H9 (cell line): ENCODE data around the gene ANKFY1. TPM values are rescaled to one million over a fixed set of nuclear protein-coding genes. Genes with fewer than 3 reads are reported as not detected.

Source experiments
- DNase-seq: peaks from one replicate; pipeline ENCODE4 v3.0.0-alpha.2; 2017
- H2AFZ ChIP-seq: one replicate; pipeline ENCODE4 v1.6.1; 2013; ENCODE audit warnings: mild to moderate bottlenecking, low read length, control low read depth, moderate library complexity
- H2AK5ac ChIP-seq: 2 replicates; pipeline ENCODE4 v1.6.1; 2013; ENCODE audit warnings: low read length, control low read depth, mixed read lengths; ENCODE audit not compliant: insufficient read length
- H2BK120ac ChIP-seq: one replicate; pipeline ENCODE4 v1.6.1; 2013; ENCODE audit warnings: low read depth, mild to moderate bottlenecking, low read length, control low read depth, inconsistent platforms; ENCODE audit not compliant: poor library complexity, severe bottlenecking
- H2BK12ac ChIP-seq: 2 replicates; pipeline ENCODE4 v1.6.1; 2013; ENCODE audit warnings: low read length, control low read depth, mixed read lengths, low read depth; ENCODE audit not compliant: insufficient read length
- H2BK15ac ChIP-seq: 2 replicates; pipeline ENCODE4 v1.6.1; 2013; ENCODE audit warnings: low read depth, low read length, control low read depth
- H2BK20ac ChIP-seq: one replicate; pipeline ENCODE4 v1.6.1; 2013; ENCODE audit warnings: low read depth, mild to moderate bottlenecking, low read length, control low read depth, inconsistent platforms; ENCODE audit not compliant: poor library complexity, severe bottlenecking
- H2BK5ac ChIP-seq: 2 replicates; pipeline ENCODE4 v1.6.1; 2013; ENCODE audit warnings: low read length, control low read depth, mixed read lengths; ENCODE audit not compliant: insufficient read length
- H3K14ac ChIP-seq: 2 replicates; pipeline ENCODE4 v1.6.1; 2013; ENCODE audit warnings: low read length, control low read depth; ENCODE audit not compliant: insufficient read depth
- H3K18ac ChIP-seq: 2 replicates; pipeline ENCODE4 v1.6.1; 2013; ENCODE audit warnings: low read depth, mild to moderate bottlenecking, mixed read lengths, low read length, control low read depth; ENCODE audit not compliant: insufficient read length
- H3K23ac ChIP-seq: 2 replicates; pipeline ENCODE4 v1.6.1; 2013; ENCODE audit warnings: low read length, control low read depth, mixed read lengths, low read depth; ENCODE audit not compliant: insufficient read length
- H3K23me2 ChIP-seq: 2 replicates; pipeline ENCODE4 v1.6.1; 2013; ENCODE audit warnings: low read depth, mild to moderate bottlenecking, mixed read lengths, low read length, control low read depth; ENCODE audit not compliant: insufficient read length, poor library complexity, severe bottlenecking
- H3K27ac ChIP-seq: 2 replicates; pipeline ENCODE4 v1.5.1; 2013; ENCODE audit warnings: low read length, control low read depth, mixed read lengths, low read depth; ENCODE audit not compliant: insufficient read length
- H3K27me3 ChIP-seq: 2 replicates; pipeline ENCODE4 v1.6.1; 2013; ENCODE audit warnings: low read length, control low read depth, inconsistent platforms; ENCODE audit not compliant: insufficient read depth
- H3K4ac ChIP-seq: 2 replicates; pipeline ENCODE4 v1.6.1; 2013; ENCODE audit warnings: low read depth, mild to moderate bottlenecking, control low read depth, inconsistent platforms, low read length, moderate library complexity
- H3K4me1 ChIP-seq: 2 replicates; pipeline ENCODE4 v1.6.1; 2013; ENCODE audit warnings: low read length, control low read depth, inconsistent platforms; ENCODE audit not compliant: insufficient read depth
- H3K4me2 ChIP-seq: 2 replicates; pipeline ENCODE4 v1.6.1; 2013; ENCODE audit warnings: low read length, control low read depth, mixed read lengths; ENCODE audit not compliant: insufficient read length, insufficient read depth
- H3K56ac ChIP-seq: 2 replicates; pipeline ENCODE4 v1.6.1; 2013; ENCODE audit warnings: low read depth, mild to moderate bottlenecking, mixed read lengths, low read length, control low read depth; ENCODE audit not compliant: insufficient read length
- H3K79me1 ChIP-seq: 2 replicates; pipeline ENCODE4 v1.6.1; 2013; ENCODE audit warnings: low read depth, mild to moderate bottlenecking, moderate library complexity, low read length, control low read depth, inconsistent platforms; ENCODE audit not compliant: insufficient read depth, poor library complexity, severe bottlenecking
- H3K79me2 ChIP-seq: 2 replicates; pipeline ENCODE4 v1.6.1; 2013; ENCODE audit warnings: low read length, control low read depth, inconsistent platforms; ENCODE audit not compliant: insufficient read depth
- H3K9ac ChIP-seq: 2 replicates; pipeline ENCODE4 v1.6.1; 2013; ENCODE audit warnings: low read length, control low read depth, mixed read lengths; ENCODE audit not compliant: insufficient read length; ENCODE audit errors: extremely low read depth
- H3K9me3 ChIP-seq: one replicate; pipeline ENCODE4 v1.6.1; 2013; ENCODE audit warnings: low read depth, low read length, inconsistent platforms; ENCODE audit not compliant: control insufficient read depth
- H3T11ph ChIP-seq: one replicate; pipeline ENCODE4 v1.6.1; 2013; ENCODE audit warnings: mild to moderate bottlenecking, low read length, control low read depth, inconsistent platforms
- H4K20me1 ChIP-seq: one replicate; pipeline ENCODE4 v1.6.1; 2013; ENCODE audit not compliant: control insufficient read depth, insufficient read length, insufficient read depth
- H4K5ac ChIP-seq: 2 replicates; pipeline ENCODE4 v1.6.1; 2013; ENCODE audit warnings: low read depth, mild to moderate bottlenecking, mixed read lengths, low read length, control low read depth; ENCODE audit not compliant: insufficient read length
- H4K8ac ChIP-seq: replicated peaks from 2 replicates; pipeline ENCODE4 v1.6.1; 2013; ENCODE audit warnings: low read length, control low read depth, mixed read lengths, low read depth; ENCODE audit not compliant: insufficient read length
- H4K91ac ChIP-seq: 2 replicates; pipeline ENCODE4 v1.6.1; 2013; ENCODE audit warnings: low read depth, mild to moderate bottlenecking, moderate library complexity, mixed read lengths, low read length, control low read depth; ENCODE audit not compliant: insufficient read length
- H3K27ac Mint-ChIP-seq, 3 experiments: 2 replicates in 2 of 3; 3 replicates in 1 of 3; pipeline ENCODE4 v1.8.0; 2020 to 2021; ENCODE audit warnings: mixed read lengths in 3 of 3, mild to moderate bottlenecking in 1 of 3, moderate library complexity in 1 of 3
- H3K27me3 Mint-ChIP-seq: 2 replicates; pipeline ENCODE4 v1.8.0; 2021; ENCODE audit warnings: low read depth, mild to moderate bottlenecking, moderate library complexity, mixed read lengths
- H3K36me3 Mint-ChIP-seq, 3 experiments: 2 replicates in 2 of 3; 3 replicates in 1 of 3; pipeline ENCODE4 v1.8.0; 2020 to 2021; ENCODE audit warnings: low read depth in 3 of 3, mixed read lengths in 3 of 3; ENCODE audit not compliant: insufficient read depth in 1 of 3
- H3K4me1 Mint-ChIP-seq, 2 experiments: 2 replicates each; pipeline ENCODE4 v1.8.0; 2020; ENCODE audit warnings: mixed read lengths in 2 of 2
- H3K4me3 Mint-ChIP-seq, 2 experiments: 2 replicates in 1 of 2; 3 replicates in 1 of 2; pipeline ENCODE4 v1.8.0; 2020 to 2021; ENCODE audit warnings: mild to moderate bottlenecking in 2 of 2, mixed read lengths in 2 of 2, moderate library complexity in 1 of 2
- H3K9me3 Mint-ChIP-seq, 2 experiments: 2 replicates in 1 of 2; 3 replicates in 1 of 2; pipeline ENCODE4 v1.8.0; 2020; ENCODE audit warnings: mild to moderate bottlenecking in 2 of 2, mixed read lengths in 2 of 2, moderate library complexity in 1 of 2
- WGBS: extraction: QIAGEN DNeasy Blood & Tissue Kit; methylation state at CpG from one replicate; pipeline ENCODE4 v1.1.7; 2013; ENCODE audit warnings: missing lambda C conversion rate, low lambda C conversion rate, mixed read lengths; ENCODE audit not compliant: insufficient read length; ENCODE audit errors: extremely low coverage; 5-methylcytosine and 5-hydroxymethylcytosine counted together
- total RNA-seq: library from RNA; stranded (reverse); gene quantifications from 2 replicates; pipeline ENCODE4 v1.2.1, GENCODE V29; 2021
- TF ChIP-seq, protein P1 (sequence below): fragments of 200-600 bp; sonication (generic); conservative IDR thresholded peaks from 3 replicates; pipeline ENCODE4 v1.8.0; 2021; ENCODE audit warnings: antibody characterized with exemption, mild to moderate bottlenecking

ANKFY1 gene
- total RNA-seq, 1 experiment from 2014 or later: 51.9 TPM

- no peaks in the 10 kb centered on the region for H3K9me3 ChIP-seq
- peaks cover 2% of the 10 kb centered on the region in 2 experiments for H3K4me1 Mint-ChIP-seq
- H3K4ac ChIP-seq: no peak overlapping the region
- H3K56ac ChIP-seq: no peak overlapping the region
- no peaks in the 10 kb centered on the region for H3K79me1 ChIP-seq
- H3K4me1 ChIP-seq: no peaks in the 10 kb centered on the region
- TF ChIP-seq, protein P1, sequence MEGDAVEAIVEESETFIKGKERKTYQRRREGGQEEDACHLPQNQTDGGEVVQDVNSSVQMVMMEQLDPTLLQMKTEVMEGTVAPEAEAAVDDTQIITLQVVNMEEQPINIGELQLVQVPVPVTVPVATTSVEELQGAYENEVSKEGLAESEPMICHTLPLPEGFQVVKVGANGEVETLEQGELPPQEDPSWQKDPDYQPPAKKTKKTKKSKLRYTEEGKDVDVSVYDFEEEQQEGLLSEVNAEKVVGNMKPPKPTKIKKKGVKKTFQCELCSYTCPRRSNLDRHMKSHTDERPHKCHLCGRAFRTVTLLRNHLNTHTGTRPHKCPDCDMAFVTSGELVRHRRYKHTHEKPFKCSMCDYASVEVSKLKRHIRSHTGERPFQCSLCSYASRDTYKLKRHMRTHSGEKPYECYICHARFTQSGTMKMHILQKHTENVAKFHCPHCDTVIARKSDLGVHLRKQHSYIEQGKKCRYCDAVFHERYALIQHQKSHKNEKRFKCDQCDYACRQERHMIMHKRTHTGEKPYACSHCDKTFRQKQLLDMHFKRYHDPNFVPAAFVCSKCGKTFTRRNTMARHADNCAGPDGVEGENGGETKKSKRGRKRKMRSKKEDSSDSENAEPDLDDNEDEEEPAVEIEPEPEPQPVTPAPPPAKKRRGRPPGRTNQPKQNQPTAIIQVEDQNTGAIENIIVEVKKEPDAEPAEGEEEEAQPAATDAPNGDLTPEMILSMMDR: no peak
- no peak overlapping the region for H3K9ac ChIP-seq
- no peak for DNase-seq
- H3K9me3 Mint-ChIP-seq: no peaks in the 10 kb centered on the region
- H2BK5ac ChIP-seq: no peak overlapping the region
- H2AFZ ChIP-seq: no peak overlapping the region
- no peak overlapping the region for H3K27ac ChIP-seq
- no peak overlapping the region for H2BK120ac ChIP-seq
- H3K23ac ChIP-seq: no peak overlapping the region
- no peak overlapping the region for H3K14ac ChIP-seq
- no peaks in the 10 kb centered on the region for H3K27me3 ChIP-seq
- H3K36me3 Mint-ChIP-seq: no peaks in the 10 kb centered on the region
- no peaks in the 10 kb centered on the region for H3K23me2 ChIP-seq
- H3K18ac ChIP-seq: no peak overlapping the region
- no peak overlapping the region for H3T11ph ChIP-seq
- no CpG with 5 or more reads among the region's 6 CpGs for WGBS
- no peak overlapping the region for H3K4me2 ChIP-seq
- no peaks in the 10 kb centered on the region for H3K27me3 Mint-ChIP-seq
- H2BK15ac ChIP-seq: no peak overlapping the region
- H3K79me2 ChIP-seq: peaks cover 7% of the 10 kb centered on the region; the same call in 1 of the 2 replicates
- H4K5ac ChIP-seq: no peak overlapping the region
- no peaks in the 10 kb centered on the region for H4K20me1 ChIP-seq
- no peak overlapping the region for H3K4me3 Mint-ChIP-seq
- H4K8ac ChIP-seq: no peak overlapping the region
- no peak overlapping the region for H2BK20ac ChIP-seq
- H3K27ac Mint-ChIP-seq: peak overlapping the region in 2 of 3 experiments; percentile 53 to 64; a peak in 2 of 7 replicates
- H2AK5ac ChIP-seq: no peak overlapping the region
- H2BK12ac ChIP-seq: no peak overlapping the region
- no peak overlapping the region for H4K91ac ChIP-seq
Measured at GRCh38 chr17:4136373-4136772, 127.4 kb downstream of the ANKFY1 start.
